ENCODE results near the gene CPXM1.

GRCh38 chr20:2838170-2838797, 37.9 kb upstream of the CPXM1 start:
- no peak for TF ChIP-seq ZBED1 (IDR thresholded peaks at IDR 0.05; ENCODE audit: borderline replicate concordance)
- no peak for TF ChIP-seq CTCF (IDR thresholded peaks at IDR 0.05 in 2 of 3, conservative IDR thresholded peaks at IDR 0.05 in 1 of 3; ENCODE audit: control insufficient read depth in 2 of 3, extremely low read depth in 1 of 3, insufficient read depth in 1 of 3, low read depth in 3 of 3, low read length in 3 of 3)
- peak; percentile 33; the same call in 1 of the 2 replicates for TF ChIP-seq BCL11A (IDR thresholded peaks at IDR 0.05; ENCODE audit: low read depth, low read length)
- no peak for TF ChIP-seq SIX5 (IDR thresholded peaks at IDR 0.05; ENCODE audit: low read depth, low read length, severe bottlenecking)
- TF ChIP-seq IRF4 (IDR thresholded peaks at IDR 0.05; ENCODE audit: low read depth, low read length): 0 out of 2 replicates have a peak, but pooled peaks have one; percentile 5
- no peak for TF ChIP-seq MXI1 (IDR thresholded peaks at IDR 0.05; ENCODE audit: low read depth, low read length)
- TF ChIP-seq MYC (IDR thresholded peaks at IDR 0.05; ENCODE audit: insufficient read depth, insufficient read length, insufficient replicate concordance, low read length, severe bottlenecking): no peak
- no peak for TF ChIP-seq ETV6 (conservative IDR thresholded peaks at IDR 0.05 in 1 of 2, IDR thresholded peaks at IDR 0.05 in 1 of 2; ENCODE audit: borderline replicate concordance in 1 of 2, low read depth in 1 of 2)
- TF ChIP-seq PAX5 (IDR thresholded peaks at IDR 0.05; ENCODE audit: borderline replicate concordance, low read depth, low read length): peak; percentile 88; the same call in 1 of the 2 replicates
- TF ChIP-seq YY1 (IDR thresholded peaks at IDR 0.05; ENCODE audit: low read depth, low read length): no peak
- no peak for TF ChIP-seq CEBPB (IDR thresholded peaks at IDR 0.05; ENCODE audit: borderline replicate concordance in 1 of 2, low read depth in 2 of 2, low read length in 2 of 2)
- no peak for TF ChIP-seq POLR2AphosphoS5 (IDR thresholded peaks at IDR 0.05; ENCODE audit: low read length)
